HT1080 (cell line): ENCODE measurements around the gene DPYSL5. TPM values are rescaled to one million over a fixed set of nuclear protein-coding genes. Genes with fewer than 3 reads are reported as not detected.

ENCODE experiments used
- DNase-seq: peaks from one replicate; pipeline ENCODE4 v3.0.0-alpha.2; 2015; ENCODE audit warnings: low read depth
- total RNA-seq: library from RNA; depleted of rRNA; stranded (reverse); fragments of >200 nt; shearing (Covaris generic); gene quantifications from 2 replicates; pipeline ENCODE4 v1.2.3, GENCODE V29; 2014

The DPYSL5 gene
- total RNA-seq, 1 experiment from 2014 or later, result 0.11 TPM

DNA sequence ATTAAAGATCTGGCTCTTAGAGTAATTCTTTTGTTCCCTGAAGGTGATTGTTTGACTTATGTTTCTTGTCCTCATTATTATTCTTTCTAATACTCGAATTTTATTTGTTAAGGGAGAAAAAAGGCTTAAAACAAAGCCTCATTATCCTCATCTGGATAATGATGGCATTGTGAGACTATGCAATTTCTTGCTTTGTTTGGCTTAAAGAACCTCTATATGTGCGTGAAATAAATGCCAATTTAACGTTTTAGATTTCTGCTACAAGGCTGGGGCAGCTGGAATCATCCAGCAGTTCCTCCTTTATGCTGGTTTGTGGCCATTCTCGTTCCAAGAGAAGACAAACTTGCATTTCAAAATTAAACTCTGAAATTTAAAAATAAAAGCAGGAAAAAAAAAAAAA, 4.9 kb upstream of the DPYSL5 start:
- no peak for DNase-seq

DNA sequence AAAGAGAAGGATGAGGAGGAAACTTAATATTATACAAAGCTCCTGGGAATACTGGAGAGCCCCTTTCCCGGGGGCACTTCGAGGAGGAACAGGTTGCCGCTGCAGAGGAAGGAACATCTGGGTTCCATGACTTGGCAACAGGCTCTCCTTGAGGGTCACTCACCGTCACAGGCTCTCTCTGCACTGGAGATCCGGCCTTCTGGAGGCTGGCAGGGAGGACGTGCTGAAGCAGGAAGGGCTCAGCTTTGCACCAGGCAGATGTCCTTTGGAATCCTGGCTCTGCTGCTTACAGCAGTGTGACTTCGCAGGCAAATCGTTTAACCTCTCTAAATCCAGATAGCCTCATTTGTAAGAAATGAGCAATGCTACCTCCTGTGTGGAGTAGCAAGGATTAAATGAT, 2.9 kb upstream of the DPYSL5 start:
- DNase-seq, result no peak

DNA sequence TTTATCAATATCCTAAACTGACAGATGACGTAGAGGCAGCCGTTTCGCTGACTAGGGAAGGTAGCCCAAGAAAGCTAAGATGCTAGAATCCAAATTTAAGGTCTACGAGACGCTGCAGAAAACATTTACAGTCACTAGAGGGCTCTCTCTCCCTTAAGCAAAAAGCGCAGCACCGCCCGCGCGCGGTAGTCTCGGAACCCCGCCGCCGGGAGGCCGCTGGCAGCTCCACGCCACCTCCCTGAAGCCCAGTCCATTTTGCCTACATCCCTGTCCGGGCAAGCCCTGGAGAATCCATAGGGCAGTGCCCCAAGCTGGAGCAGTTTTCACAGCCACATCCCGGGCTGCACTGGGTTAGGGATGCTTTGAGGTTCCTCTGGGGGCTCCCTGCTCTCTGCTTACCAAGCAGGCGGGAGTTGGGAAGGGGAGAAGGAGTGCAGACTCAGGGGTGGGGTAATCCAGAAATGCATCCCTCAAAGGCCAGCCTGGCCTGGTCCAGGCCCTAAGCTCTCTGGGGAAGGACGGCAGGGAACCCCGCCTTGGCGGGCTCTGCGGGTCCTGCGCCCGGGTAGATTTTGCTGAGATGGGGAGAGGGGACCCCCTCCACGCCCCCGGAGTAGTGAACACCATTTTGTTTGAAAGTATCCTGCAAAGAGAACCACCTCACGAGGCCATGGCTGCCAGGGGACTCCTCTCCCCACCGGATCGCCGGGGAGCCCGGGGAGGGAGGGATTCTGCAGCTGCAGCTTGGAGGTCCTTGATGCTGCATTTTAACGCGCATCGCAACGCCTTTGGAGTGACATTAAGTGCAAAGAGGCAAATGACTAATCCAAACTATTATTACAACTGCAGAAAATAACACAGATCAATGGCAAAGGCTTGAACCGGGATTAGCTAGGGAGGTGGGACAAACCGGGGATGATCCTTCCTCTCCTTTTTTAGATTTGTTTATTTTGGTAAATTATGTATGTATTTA, 1.3 kb upstream of the DPYSL5 start:
- peak; percentile 62 for DNase-seq

DNA sequence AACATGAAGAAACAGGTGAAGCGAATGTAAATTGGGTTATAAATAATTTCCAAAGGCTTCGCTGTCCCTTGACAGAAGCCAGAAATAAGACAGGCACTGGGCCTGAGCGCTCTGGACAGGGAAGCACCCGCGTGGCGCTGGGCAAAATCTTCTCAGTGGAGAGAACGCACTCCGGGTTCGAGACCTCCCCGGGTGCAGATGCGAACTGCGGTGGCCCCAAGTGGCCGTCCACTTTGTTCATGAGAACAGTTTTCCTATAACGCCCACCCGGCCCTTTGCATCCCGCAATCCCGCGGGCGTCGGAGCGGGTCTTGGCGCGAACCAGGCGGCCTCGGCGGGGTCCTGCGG, 651 bp upstream of the DPYSL5 start:
- DNase-seq, result no peak

DNA sequence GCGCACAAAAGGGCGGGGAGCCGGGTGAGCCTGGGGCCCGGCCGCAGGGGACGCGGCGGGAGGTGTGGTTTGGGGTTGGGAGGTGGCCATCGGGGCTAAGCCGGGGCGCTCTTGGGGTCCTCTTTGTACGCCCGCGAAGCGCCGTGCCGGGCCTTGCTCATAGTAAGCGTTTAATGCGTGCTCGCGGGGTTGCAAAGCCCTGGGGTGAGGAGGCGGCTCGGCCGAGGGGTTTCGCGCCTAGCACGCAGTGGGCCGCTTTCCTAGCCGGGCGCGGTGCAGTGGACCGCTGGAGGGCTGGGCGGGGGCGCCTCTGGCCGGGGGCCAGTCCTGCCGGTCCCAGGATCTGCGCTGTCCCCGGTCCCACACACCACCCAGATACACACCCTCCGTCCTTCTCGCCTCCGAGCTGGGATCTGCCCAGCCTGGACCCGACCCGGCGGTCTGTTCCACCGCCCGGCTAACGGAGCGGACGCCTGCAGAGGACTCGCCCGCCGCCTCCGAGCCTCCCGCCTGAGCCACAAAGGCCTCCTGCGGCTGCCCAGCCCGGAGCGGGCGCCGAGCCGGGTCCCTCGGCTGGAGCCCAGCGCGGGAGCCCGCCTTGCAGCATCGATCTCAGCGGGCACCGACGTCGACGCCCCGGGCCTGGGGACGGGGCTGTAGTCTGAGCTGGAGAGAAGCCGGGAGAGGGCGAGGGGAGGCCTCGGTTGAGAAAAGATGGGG, 564 bp downstream of the DPYSL5 start:
- DNase-seq, result no peak

DNA sequence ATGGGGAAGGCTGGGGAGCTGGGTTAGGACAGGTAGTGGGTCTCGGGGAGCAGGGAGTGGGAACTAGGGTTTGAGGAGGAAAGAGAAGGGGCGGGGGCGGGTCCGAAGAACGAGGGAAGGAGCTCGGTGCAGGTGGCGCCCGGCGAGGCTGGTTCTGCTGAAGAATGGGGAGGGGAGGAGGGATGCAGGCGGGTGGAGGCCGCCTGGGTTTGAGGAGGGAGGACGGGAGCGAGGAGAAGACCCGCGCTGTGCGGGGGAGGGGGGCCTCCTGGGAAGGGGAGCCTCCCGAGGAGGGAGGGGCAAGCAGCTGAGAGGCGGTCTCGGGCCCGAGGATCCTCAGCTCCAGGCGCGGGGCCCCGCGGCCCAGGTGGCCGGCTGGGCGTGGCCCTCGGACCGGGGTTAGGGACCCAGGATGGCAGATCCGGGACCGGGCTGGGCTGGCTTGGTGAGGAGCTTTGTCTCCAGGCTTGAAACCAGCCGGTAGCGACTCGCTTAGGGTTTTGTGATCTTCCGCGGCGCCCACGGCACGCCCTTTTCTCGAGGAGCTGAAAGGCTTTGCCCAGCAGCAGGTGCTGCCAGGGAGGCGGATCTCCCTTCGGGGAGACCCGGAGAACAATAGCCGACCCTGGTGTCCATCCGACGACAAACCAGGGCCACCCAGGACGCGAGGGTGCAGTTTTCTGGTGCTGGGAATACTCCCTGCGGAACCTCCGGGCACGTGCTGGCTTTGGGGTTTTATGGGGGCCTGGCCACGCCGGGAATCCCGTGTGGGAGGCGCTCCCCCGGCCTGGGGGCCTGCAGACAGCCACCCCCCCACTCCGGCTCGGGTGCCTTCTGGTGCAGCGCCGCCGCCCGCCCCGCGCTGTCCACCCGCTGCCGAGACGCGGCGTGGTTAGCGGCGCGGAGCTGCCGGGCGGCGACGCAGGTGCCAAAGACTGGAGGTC, 1.4 kb downstream of the DPYSL5 start:
- no peak for DNase-seq

DNA sequence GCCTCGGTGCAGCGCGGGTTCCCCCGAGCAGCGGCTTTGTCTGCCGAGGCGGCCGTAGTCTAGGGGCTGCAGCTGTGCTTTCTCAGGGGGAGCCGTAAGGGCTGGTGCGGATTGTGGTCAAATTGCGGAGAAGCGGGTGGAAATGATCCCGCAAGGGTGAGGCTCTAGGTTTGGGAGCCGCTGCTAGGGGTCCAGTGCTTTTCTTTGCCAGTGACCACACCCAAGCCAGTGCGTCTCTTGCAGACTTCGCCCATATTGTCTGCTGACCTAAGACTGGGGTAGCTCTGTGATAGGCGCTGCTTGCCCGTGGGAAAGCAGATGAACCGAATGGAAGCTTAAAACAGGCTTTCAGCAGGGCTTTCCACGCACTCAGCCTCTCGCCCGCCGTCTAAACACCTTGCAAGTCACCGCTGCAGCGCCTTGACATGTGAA, 2.1 kb downstream of the DPYSL5 start:
- DNase-seq, result no peak

DNA sequence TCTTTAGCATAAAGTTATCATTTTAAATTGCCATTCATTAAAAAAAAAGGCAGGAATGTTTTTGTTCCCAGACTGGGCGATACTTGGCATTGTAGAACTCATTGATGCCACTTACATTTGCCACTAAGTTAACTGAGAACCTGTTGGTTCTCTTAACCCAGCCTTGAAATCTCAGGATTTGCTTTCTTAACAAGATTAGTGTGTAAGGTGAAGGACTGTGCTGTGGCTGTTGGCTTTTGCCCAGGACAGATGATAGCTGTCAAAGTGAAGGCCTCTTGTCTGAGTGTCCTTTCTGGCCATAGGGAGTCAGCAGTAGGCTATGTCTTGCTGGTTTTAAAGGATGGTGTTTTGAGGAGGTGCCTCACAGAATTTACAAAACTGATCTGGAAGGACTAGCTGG, 2.6 kb downstream of the DPYSL5 start:
- no peak for DNase-seq

DNA sequence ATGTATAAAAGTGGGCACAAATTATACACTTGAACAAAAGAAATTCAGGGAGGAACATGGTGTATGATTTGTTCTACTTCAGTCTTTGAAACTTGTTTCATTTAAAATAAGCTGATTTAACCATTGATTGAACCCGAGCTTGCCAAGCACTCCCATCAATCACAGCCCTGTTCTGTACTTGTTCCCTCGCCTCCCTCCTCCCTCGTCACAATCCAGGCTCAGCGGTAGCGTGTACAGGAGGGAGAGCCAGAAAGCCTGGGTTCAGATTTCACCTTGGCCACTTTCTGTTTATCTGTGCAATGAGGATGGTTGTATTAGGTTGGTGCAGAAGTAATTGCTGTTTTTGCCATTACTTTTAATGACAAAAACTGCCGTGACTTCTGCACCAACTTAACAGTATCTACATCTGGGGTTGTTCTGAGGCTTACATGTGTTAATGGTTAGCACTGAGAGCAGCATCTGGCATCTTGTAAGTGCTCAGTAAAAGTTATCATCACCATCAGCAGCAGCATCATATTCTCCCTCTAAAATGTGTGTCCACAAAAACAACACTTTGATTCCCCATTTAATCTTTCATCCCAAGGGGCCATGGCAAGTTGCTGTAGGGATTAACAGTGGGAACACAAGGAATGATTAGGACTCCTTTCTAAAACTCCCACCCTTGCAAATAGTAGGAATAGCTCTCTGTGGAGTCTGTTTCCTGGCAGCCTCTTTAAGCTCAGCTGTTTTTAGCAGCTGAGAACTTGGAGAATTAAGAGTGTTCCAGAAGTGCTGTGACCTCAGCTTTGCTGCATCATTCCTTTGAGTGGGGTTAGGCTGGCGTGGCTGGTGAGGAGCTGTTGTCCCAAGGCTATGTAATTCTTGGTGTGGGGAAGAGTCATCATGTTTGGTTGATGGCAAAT, 4.7 kb downstream of the DPYSL5 start:
- DNase-seq, result no peak

DNA sequence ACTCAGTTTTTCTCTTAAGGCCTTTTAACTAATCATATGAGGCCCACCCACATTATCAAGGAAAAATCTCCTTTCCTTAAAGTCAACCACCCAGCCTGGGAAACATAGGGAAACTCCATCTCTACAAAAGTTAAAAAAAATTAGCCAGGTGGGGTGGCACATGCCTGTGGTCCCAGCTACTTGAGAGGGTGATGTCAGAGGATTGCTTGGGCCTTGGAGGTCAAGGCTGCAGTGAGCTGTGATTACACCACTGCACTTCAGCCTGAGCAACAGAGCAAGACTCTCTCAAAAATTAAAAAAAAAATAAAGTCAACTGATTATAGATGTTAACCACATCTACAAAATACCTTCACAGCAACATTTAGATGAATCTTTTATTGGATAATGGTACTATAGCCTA, 5.8 kb downstream of the DPYSL5 start:
- DNase-seq, result no peak

DNA sequence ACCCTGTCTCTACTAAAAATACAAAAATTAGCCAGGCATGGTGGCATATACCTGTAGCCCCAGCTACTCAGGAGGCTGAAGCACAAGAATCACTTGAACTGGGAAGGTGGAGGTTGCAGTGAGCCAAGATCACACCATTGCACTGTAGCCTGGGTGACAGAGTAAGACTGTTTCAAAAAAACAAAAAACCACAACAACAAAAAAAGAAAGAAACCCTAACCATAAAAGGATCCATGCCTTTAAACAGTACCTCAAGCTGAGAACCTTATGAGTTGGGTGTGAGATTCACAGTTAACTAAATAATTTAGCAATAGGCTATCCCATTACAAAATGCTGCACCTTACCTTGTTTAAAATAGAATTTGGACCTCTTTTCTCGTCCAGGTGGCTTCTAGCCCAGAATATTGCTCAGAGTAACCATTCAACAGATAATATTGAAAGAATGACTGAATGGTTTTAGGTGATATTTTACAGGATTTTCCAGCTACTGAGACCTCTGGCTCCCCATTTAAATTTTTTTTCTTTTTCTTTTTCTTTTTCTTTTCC, 6.4 kb downstream of the DPYSL5 start:
- DNase-seq, result no peak

DNA sequence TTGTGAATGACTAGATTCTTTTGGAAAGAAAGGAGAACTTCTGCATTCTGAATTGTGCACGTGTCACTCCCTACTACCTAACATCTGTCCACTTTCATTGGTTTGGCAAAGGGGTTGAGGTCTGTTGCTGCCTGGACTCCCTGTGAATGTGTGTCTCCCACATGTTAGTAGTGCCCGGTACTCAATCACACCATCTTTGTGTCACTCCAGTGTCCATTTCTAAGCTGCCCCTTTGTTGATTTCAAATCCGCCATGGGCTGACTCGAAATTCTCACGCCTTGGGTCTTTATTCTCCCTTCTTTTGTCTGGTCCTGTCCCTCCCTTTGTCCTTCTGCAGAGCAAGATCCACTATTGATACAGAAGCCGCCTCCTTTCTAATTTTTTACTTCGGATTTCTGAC, 7.5 kb downstream of the DPYSL5 start:
- no peak for DNase-seq

DNA sequence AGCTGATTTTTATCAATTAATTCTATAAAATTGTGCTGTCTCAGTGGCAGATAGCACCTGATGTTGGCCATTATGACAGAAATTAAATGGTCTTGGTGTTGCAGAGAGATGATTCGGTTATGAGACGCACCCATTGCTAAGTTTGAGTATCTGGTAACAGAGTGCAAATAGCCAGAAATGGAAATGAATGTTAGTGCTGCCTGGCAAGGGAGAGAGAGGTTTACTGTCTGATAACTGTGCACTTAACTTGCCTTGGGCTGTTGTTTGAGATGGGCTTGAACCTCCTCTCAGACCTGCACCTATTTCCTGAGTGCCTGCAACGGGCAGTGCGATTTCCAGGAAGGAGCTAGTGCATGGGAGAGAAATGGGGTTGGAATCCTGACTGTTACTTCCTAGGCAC, 11.7 kb downstream of the DPYSL5 start:
- DNase-seq, result no peak

DNA sequence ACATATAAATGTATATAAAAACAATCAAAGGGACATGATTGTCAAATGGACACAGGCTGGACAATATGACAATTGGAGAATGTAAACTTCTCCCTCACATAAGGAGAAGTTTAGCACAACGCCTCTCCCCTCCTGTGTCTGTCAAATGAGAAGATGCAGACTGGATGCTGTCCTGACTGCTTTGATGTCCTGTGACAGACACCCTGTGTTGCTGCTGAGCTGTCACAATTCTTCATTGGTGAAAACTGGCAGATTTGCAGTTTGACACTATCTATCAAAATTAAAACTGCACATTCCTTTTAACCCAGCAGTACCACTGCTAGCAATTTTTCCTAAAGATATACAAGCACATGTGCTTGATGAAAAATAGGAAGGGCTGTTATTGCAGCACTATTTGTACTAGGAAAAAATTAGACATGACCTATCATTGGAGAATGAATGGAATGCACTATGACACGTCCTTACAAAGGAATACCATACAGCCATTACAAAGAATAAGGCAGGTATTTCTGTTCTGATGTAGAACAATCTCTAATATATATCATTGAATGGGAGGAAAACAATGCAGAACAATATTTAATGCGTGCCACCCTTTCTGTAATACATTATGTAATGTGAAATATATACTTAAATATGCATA, 12.4 kb downstream of the DPYSL5 start:
- no peak for DNase-seq

DNA sequence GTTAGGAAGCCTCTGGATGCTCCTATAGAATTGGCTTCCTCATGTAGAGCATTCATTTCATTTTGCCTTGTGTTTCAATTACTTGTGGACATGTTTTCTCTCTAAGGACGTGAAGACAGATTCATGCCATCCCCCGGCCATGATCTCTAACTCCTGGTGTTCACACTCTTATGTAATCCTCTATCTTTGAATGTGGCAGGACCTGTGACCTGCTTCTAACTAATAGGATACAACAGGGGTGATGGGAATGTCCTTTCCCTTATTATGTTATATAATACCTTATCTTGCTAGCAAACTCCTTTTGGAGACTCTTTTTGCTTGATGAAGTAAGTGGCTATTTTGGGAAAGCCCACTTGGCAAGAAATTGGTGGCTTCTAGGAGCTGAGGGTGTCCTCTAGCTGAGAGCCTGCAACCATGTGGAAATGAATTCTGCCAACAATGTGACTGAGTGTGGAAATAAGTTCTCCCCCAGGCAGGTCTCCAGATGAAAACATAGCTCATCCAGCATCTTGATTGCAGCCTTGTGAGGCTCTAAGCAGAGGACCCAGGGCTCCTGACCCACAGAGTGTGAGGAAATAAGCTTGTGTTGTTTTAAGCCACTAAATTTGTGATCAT, 13.8 kb downstream of the DPYSL5 start:
- DNase-seq, result no peak

DNA sequence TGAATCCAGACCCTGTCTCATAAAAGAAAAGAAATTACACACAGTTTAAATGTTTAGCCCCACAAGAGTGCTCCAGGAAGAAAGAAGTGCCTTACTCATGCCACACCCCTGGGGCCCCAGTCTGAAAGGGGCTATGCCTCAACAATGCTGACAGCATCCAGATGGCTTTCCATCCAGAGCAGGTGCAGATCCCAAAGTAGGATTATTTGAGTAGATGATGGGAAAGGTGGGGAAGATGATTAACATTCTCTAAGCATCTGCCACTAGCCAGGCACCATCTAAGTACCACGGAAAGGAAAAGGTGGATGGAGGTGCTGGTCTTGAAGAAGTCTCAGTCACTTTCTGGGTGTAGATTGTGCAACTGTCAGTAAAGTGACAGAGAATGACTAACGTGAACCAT, 16.3 kb downstream of the DPYSL5 start:
- DNase-seq, result no peak

DNA sequence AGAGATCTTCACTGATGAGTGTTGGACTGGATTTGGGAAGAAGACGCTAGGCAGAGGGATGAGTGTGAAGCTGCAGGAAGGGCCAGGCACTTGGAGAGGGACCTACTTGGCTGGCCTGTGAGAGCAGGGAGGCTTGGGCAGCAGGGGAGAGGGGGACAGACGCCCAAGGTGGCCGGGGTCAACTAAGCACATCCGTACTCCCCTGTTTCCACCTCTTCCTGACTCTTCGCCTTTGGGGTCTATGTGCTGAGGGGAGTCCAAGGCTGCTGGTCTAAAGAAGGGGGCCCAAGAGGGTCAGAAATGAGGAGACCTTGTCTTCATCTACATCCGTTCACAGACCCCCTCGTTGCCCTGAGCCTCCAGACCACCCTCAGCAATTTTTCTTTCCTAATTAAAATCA, 16.7 kb downstream of the DPYSL5 start:
- DNase-seq, result no peak

DNA sequence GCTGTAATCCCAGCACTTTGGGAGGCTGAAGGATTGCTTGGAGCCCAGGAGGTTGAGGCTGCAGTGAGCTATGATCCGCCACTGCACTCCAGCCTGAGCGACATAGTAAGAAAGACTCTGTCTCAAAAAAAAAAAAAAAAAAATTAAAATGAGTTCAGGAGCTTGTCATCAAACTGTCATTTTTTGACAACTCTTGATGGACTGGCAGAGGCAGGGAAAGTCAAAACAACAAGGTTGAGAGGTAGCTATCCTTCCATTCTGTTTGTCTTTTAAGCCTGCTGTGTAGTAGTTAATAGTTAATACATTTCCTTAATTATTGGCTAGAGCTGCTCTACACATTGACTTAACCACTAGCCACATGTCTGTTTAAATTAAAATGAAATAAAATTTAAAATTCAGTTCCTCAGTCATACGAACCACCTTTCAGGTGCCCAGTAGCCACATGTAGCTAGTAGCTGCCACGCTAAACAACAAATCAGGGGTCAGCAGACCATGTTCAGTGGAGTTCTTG, 22.7 kb downstream of the DPYSL5 start:
- no peak for DNase-seq
